SK-N-SH (cell line): ENCODE data around the gene PNO1. TPM values are rescaled to one million over a fixed set of nuclear protein-coding genes. Genes with fewer than 3 reads are reported as not detected.

Source experiments
- CTCF ChIA-PET: fragments of 300-600, 350-600 bp; formaldehyde crosslinking; extraction: SDS; loops from one replicate; lab custom pipeline; 2021; lab: Yijun Ruan, JAX
- POLR2A ChIA-PET: fragments of 350-600 bp; sonication (Branson Sonifier 250); formaldehyde crosslinking; extraction: SDS; loops from one replicate; lab custom pipeline; 2020; ENCODE audit warnings: antibody characterized with exemption, inconsistent platforms; lab: Yijun Ruan, JAX
- DNase-seq: peaks from one replicate; pipeline ENCODE4 v3.0.0; 2012
- H2AFZ ChIP-seq: fragments of 200-600 bp; sonication (generic); 2 replicates; pipeline ENCODE4 v1.8.1; 2016; ENCODE audit warnings: antibody characterized with exemption, mild to moderate bottlenecking, low read depth
- H3F3A ChIP-seq: fragments of 200-600 bp; sonication (generic); replicated peaks from 2 replicates; pipeline ENCODE3; 2016; ENCODE audit warnings: antibody characterized with exemption, mild to moderate bottlenecking; ENCODE audit not compliant: insufficient read depth
- H3K27ac ChIP-seq, 2 experiments: fragments of 200-500 bp in 1 of 2; fragments of 200-600 bp in 1 of 2; sonication (Bioruptor generic) in 1 of 2; sonication (generic), shearing (Covaris generic) in 1 of 2; 2 replicates each; pipeline versions ENCODE4 v1.5.1 to v1.6.1; 2014 to 2016; ENCODE audit warnings: low read depth in 2 of 2, inconsistent platforms in 1 of 2, low read length in 1 of 2, mild to moderate bottlenecking in 1 of 2, mixed read lengths in 1 of 2
- H3K27me3 ChIP-seq: fragments of 200-600 bp; sonication (generic), shearing (Covaris generic); 2 replicates; pipeline ENCODE4 v1.6.1; 2016; ENCODE audit warnings: mixed run types; ENCODE audit not compliant: insufficient read depth
- H3K36me3 ChIP-seq, 2 experiments: fragments of 200-500 bp in 1 of 2; fragments of 200-600 bp in 1 of 2; sonication (Bioruptor generic) in 1 of 2; sonication (generic) in 1 of 2; replicated peaks in 1 of 2; 2 replicates each; pipeline versions ENCODE3 to v1.5.1; 2014 to 2016; ENCODE audit warnings: low read length in 1 of 2, mild to moderate bottlenecking in 1 of 2; ENCODE audit not compliant: insufficient read depth in 2 of 2, control insufficient read depth in 1 of 2
- H3K4me1 ChIP-seq, 2 experiments: fragments of 200-500 bp in 1 of 2; fragments of 200-600 bp in 1 of 2; sonication (Bioruptor generic) in 1 of 2; sonication (generic), shearing (Covaris generic) in 1 of 2; 2 replicates each; pipeline versions ENCODE4 v1.5.1 to v1.6.1; 2014 to 2016; ENCODE audit warnings: low read depth in 1 of 2, low read length in 1 of 2, mixed run types in 1 of 2; ENCODE audit not compliant: insufficient read depth in 2 of 2, control insufficient read depth in 1 of 2
- H3K4me2 ChIP-seq: fragments of 200-600 bp; sonication (generic), shearing (Covaris generic); 2 replicates; pipeline ENCODE4 v1.6.1; 2017; ENCODE audit warnings: mixed run types
- H3K4me3 ChIP-seq, 2 experiments: fragments of 200-500 bp in 1 of 2; fragments of 200-600 bp in 1 of 2; sonication (Bioruptor generic) in 1 of 2; sonication (generic), shearing (Covaris generic) in 1 of 2; 2 replicates each; pipeline versions ENCODE4 v1.5.1 to v1.8.1; 2014 to 2016; ENCODE audit warnings: low read depth in 2 of 2, inconsistent platforms in 1 of 2, low read length in 1 of 2, mild to moderate bottlenecking in 1 of 2, mixed read lengths in 1 of 2, moderate library complexity in 1 of 2
- H3K79me2 ChIP-seq: fragments of 200-600 bp; sonication (generic); 2 replicates; pipeline ENCODE4 v1.8.1; 2017; ENCODE audit warnings: mild to moderate bottlenecking; ENCODE audit not compliant: insufficient read depth
- H3K9ac ChIP-seq: fragments of 200-600 bp; sonication (generic); 2 replicates; pipeline ENCODE4 v1.6.1; 2017; ENCODE audit warnings: mixed run types
- H3K9me2 ChIP-seq: fragments of 200-600 bp; sonication (generic); 2 replicates; pipeline ENCODE4 v1.6.1; 2017; ENCODE audit warnings: mixed run types
- H3K9me3 ChIP-seq: fragments of 200-600 bp; sonication (generic); 2 replicates; pipeline ENCODE4 v1.6.1; 2017; ENCODE audit warnings: mixed run types, mild to moderate bottlenecking, moderate library complexity
- H4K20me1 ChIP-seq: fragments of 200-600 bp; sonication (generic); 2 replicates; pipeline ENCODE4 v1.6.1; 2017; ENCODE audit warnings: mild to moderate bottlenecking, mixed run types; ENCODE audit not compliant: insufficient read depth
- CHD2 ChIP-seq: fragments of 150-350 bp; IDR thresholded peaks from 2 replicates; pipeline ENCODE4 v1.6.1; 2018; ENCODE audit warnings: low read length; ENCODE audit not compliant: partially characterized antibody
- ELF1 ChIP-seq: IDR thresholded peaks from 2 replicates; pipeline ENCODE4 v1.4.0; 2012
- EZH2phosphoT487 ChIP-seq: fragments of 200-600 bp; sonication (generic); IDR thresholded peaks from 2 replicates; pipeline ENCODE4 v1.6.1; 2017; ENCODE audit warnings: low read depth, mixed run types, mild to moderate bottlenecking, antibody characterized with exemption, moderate library complexity, borderline replicate concordance
- GATA2 ChIP-seq: sonication (generic); formaldehyde crosslinking; IDR thresholded peaks from 2 replicates; pipeline ENCODE4 v1.5.0; 2020; ENCODE audit warnings: mild to moderate bottlenecking, missing genetic modification reagents
- MXI1 ChIP-seq: IDR thresholded peaks from 2 replicates; pipeline ENCODE4 v1.6.1; 2012; ENCODE audit warnings: mild to moderate bottlenecking, low read depth, low read length, improper control_type of control experiment
- RXRA ChIP-seq: IDR thresholded peaks from 2 replicates; pipeline ENCODE4 v1.4.0; 2012; ENCODE audit warnings: low read depth, mild to moderate bottlenecking, borderline replicate concordance
- SIN3A ChIP-seq: IDR thresholded peaks from 2 replicates; pipeline ENCODE4 v1.6.1; 2012; ENCODE audit warnings: low read depth, mild to moderate bottlenecking, low read length, moderate library complexity, borderline replicate concordance
- TEAD4 ChIP-seq: IDR thresholded peaks from 2 replicates; pipeline ENCODE4 v1.4.0; 2012; ENCODE audit warnings: mild to moderate bottlenecking, borderline replicate concordance; ENCODE audit not compliant: insufficient read depth
- WGBS: methylation state at CpG from one replicate; pipeline ENCODE4 v1.1.6; 2017; ENCODE audit warnings: low lambda C conversion rate; 5-methylcytosine and 5-hydroxymethylcytosine counted together
- polyA plus RNA-seq, 3 experiments: library from polyadenylated mRNA; depleted of rRNA; stranded (reverse); fragments of >200 nt; gene quantifications; 2 replicates each; pipeline ENCODE4 v1.2.3, GENCODE V29; 2012
- TF ChIP-seq, protein P1 (sequence below): IDR thresholded peaks from 2 replicates; pipeline ENCODE4 v1.4.0; 2012; ENCODE audit warnings: low read depth
- TF ChIP-seq, protein P2 (sequence below): IDR thresholded peaks from 2 replicates; pipeline ENCODE4; 2012
- TF ChIP-seq, protein P3 (sequence below): fragments of 150-350 bp; IDR thresholded peaks from 2 replicates; pipeline ENCODE4 v1.6.1; 2016; ENCODE audit warnings: mild to moderate bottlenecking, low read depth, low read length
- TF ChIP-seq, protein P4 (sequence below): IDR thresholded peaks from 2 replicates; pipeline ENCODE4 v1.4.0; 2012; ENCODE audit warnings: low read depth, borderline replicate concordance

PNO1 gene
- polyA plus RNA-seq, 1 of the 3 experiments (the other 2 are of a cell fraction), result 20.6 TPM

DNA sequence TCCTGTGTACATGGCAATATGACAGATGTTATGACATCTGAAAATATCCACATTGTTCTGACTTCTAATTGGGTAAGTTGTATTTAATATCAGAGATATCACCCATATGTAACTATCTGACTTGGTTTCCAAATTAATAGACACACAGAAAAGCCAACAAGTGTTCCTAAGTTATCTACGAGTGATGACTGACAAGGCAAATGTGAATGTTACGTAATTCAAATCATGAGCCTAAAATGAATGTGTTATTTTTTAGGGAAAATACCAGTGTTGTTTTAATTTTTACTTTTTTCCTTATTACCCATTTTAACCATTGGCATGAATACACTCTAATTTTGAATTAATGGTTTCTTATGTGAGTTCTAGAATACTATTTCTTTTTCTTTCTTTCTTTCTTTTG, 15.8 kb upstream of the PNO1 start:
- no peaks in the 10 kb centered on the region for H3K9me2 ChIP-seq
- WGBS, result 95% methylated on average over 2 of the region's 2 CpGs
- no peak overlapping the region for H3K4me2 ChIP-seq
- H3K9me3 ChIP-seq, result no peaks in the 10 kb centered on the region
- H3K27me3 ChIP-seq, result no peaks in the 10 kb centered on the region
- no peak overlapping the region for H3K27ac ChIP-seq
- ChIA-PET CTCF (interaction anchor here (2.6 kb wide), 1 partner anchor 19 kb away, joined by 9 read pairs; no protein-coding TSS in a partner anchor), POLR2A (no interaction called here)
- TF ChIP-seq RXRA (no peak), SIN3A (no peak)
- TF ChIP-seq, protein P1, sequence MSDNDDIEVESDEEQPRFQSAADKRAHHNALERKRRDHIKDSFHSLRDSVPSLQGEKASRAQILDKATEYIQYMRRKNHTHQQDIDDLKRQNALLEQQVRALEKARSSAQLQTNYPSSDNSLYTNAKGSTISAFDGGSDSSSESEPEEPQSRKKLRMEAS, result no peak
- TF ChIP-seq, protein P2, sequence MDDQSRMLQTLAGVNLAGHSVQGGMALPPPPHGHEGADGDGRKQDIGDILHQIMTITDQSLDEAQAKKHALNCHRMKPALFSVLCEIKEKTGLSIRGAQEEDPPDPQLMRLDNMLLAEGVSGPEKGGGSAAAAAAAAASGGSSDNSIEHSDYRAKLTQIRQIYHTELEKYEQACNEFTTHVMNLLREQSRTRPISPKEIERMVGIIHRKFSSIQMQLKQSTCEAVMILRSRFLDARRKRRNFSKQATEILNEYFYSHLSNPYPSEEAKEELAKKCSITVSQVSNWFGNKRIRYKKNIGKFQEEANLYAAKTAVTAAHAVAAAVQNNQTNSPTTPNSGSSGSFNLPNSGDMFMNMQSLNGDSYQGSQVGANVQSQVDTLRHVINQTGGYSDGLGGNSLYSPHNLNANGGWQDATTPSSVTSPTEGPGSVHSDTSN, result no peak
- H3K9ac ChIP-seq, result no peak overlapping the region
- H3K4me3 ChIP-seq, result no peak overlapping the region
- H2AFZ ChIP-seq, result no peak overlapping the region
- no peaks in the 10 kb centered on the region for H3K4me1 ChIP-seq
- peaks cover 27 to 43% of the 10 kb centered on the region in 2 experiments for H3K36me3 ChIP-seq
- no peaks in the 10 kb centered on the region for H4K20me1 ChIP-seq
- DNase-seq, result no peak
- no peaks in the 10 kb centered on the region for H3F3A ChIP-seq
- no peaks in the 10 kb centered on the region for H3K79me2 ChIP-seq

DNA sequence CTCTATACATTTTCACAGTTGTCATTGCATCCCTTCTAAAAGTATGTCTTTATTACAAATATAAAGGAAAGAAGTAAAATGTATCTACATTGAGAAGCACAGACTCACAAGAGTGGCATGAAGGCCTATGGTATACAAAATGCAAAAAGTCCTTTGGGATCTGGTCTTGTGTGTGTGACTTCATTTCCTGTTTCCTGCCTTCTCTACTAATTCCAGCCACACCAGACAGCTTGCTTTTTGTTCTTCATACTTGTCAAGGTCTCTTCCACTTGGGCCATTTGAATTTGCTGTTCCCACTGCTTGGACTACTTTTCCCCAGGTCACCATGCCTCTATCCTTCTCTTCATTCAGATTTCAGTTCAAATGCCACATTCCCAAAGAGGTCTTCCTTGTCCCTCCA, 6.7 kb upstream of the PNO1 start:
- no peaks in the 10 kb centered on the region for H4K20me1 ChIP-seq
- ChIA-PET CTCF (interaction anchor here (2.1 kb wide), 1 partner anchor 93 kb away, joined by 4 read pairs; no protein-coding TSS in a partner anchor), POLR2A (no interaction called here)
- no peak overlapping the region for H3K9ac ChIP-seq
- no peak overlapping the region for H3K4me3 ChIP-seq
- no peak overlapping the region for H3K27ac ChIP-seq
- TF ChIP-seq, protein P3, sequence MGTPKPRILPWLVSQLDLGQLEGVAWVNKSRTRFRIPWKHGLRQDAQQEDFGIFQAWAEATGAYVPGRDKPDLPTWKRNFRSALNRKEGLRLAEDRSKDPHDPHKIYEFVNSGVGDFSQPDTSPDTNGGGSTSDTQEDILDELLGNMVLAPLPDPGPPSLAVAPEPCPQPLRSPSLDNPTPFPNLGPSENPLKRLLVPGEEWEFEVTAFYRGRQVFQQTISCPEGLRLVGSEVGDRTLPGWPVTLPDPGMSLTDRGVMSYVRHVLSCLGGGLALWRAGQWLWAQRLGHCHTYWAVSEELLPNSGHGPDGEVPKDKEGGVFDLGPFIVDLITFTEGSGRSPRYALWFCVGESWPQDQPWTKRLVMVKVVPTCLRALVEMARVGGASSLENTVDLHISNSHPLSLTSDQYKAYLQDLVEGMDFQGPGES, result no peak
- no peak for TF ChIP-seq CHD2
- TF ChIP-seq, protein P4, sequence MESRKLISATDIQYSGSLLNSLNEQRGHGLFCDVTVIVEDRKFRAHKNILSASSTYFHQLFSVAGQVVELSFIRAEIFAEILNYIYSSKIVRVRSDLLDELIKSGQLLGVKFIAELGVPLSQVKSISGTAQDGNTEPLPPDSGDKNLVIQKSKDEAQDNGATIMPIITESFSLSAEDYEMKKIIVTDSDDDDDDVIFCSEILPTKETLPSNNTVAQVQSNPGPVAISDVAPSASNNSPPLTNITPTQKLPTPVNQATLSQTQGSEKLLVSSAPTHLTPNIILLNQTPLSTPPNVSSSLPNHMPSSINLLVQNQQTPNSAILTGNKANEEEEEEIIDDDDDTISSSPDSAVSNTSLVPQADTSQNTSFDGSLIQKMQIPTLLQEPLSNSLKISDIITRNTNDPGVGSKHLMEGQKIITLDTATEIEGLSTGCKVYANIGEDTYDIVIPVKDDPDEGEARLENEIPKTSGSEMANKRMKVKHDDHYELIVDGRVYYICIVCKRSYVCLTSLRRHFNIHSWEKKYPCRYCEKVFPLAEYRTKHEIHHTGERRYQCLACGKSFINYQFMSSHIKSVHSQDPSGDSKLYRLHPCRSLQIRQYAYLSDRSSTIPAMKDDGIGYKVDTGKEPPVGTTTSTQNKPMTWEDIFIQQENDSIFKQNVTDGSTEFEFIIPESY, result no peak
- no peak for TF ChIP-seq SIN3A
- TF ChIP-seq EZH2phosphoT487, result no peak
- TF ChIP-seq ELF1, result no peak
- TF ChIP-seq MXI1, result no peak
- TF ChIP-seq TEAD4, result no peak
- TF ChIP-seq, protein P2, result no peak
- TF ChIP-seq, protein P1, result no peak
- no peak for TF ChIP-seq GATA2 (CRISPR knock-in tag)
- H3F3A ChIP-seq, result peaks cover 13% of the 10 kb centered on the region
- no peak overlapping the region for H2AFZ ChIP-seq
- DNase-seq, result no peak
- no peaks in the 10 kb centered on the region for H3K9me2 ChIP-seq
- H3K9me3 ChIP-seq, result no peaks in the 10 kb centered on the region
- H3K4me2 ChIP-seq, result no peak overlapping the region
- peaks cover 52% of the 10 kb centered on the region for H3K79me2 ChIP-seq
- H3K27me3 ChIP-seq, result no peaks in the 10 kb centered on the region
- peaks cover 0 to 6% of the 10 kb centered on the region in 2 experiments; a peak in 2 of 4 replicates for H3K4me1 ChIP-seq
- H3K36me3 ChIP-seq, result peaks cover 7 to 28% of the 10 kb centered on the region in 2 experiments
